Measurements from ENCODE around the gene CHSY1. TPM values are rescaled to one million over a fixed set of nuclear protein-coding genes. Genes with fewer than 3 reads are reported as not detected.

CHSY1 gene
- total and polyA plus RNA-seq, 10 of the 15 experiments (the other 5 are each of a cell fraction or from before 2014, with no cell fraction given), result 1.4 to 31.2 (median 10.5) TPM

DNA sequence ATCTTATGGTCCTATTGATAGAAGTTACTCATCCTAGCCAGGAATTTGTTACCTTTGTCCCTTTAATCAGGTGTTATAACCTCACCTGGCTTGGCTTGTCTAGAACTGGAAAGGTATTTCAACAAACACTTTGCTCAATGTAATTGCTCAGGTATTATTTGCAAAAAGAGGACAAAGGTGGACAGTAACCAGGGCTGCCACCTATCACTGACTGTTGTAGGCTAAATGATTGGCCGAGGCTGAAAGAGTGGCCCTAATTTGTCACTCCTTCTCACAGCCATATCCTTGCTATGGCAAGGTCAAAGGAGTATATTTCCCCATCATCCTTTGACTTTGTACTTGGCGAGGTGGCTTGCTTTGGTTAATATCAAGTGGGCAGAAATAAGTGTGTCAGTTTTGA is 28.2 kb upstream of the CHSY1 start:
- RAD21 ChIA-PET (ENCODE audit: unreplicated experiment), result no interaction called here
- peaks cover 6% of the 10 kb centered on the region for H3K4me1 ChIP-seq (ENCODE audit: control insufficient read depth, insufficient read depth, low read length)
- DNase-seq (ENCODE audit: low read depth, low spot score) (no peak), FAIRE-seq (no peak), ATAC-seq (no peak)
- H3K27me3 ChIP-seq (replicated peaks in 1 of 2; ENCODE audit: control insufficient read depth in 2 of 2, insufficient read depth in 2 of 2, low read length in 1 of 2), result no peaks in the 10 kb centered on the region
- intact Hi-C loops (cut with micrococcal nuclease; ENCODE audit: unreplicated experiment), result no loop called here
- no peak overlapping the region for H2AFZ ChIP-seq (ENCODE audit: control insufficient read depth, low read depth, low read length)
- H3K9ac ChIP-seq (ENCODE audit: control insufficient read depth, insufficient read depth, low read length), result no peak overlapping the region
- in situ Hi-C loops (cut with MboI), result no loop called here
- SMC1A ChIA-PET (ENCODE audit: uncharacterized antibody, unreplicated experiment), result no interaction called here
- H3K9me3 ChIP-seq (replicated peaks; ENCODE audit: control insufficient read depth, insufficient read depth, low read length), result no peaks in the 10 kb centered on the region
- no TSS peak for BruUV-seq (replicated peaks)
- 83% methylated on average over 2 of the region's 2 CpGs for WGBS (ENCODE audit: insufficient coverage, insufficient replicate concordance, low lambda C conversion rate, missing lambda C conversion rate)
- CTCF ChIA-PET, result interaction anchor here (0.9 to 3.3 kb wide), 3 partner anchors 9 to 14 kb away, joined by 3 to 33 read pairs (median 4); no protein-coding TSS in a partner anchor
- no peaks in the 10 kb centered on the region for H4K20me1 ChIP-seq (ENCODE audit: control insufficient read depth, insufficient read depth)
- H3K4me2 ChIP-seq (ENCODE audit: control insufficient read depth, insufficient read depth), result no peak overlapping the region
- H3K79me2 ChIP-seq (ENCODE audit: control insufficient read depth, insufficient read depth, low read length), result peaks cover 21% of the 10 kb centered on the region
- peaks cover 12 to 26% of the 10 kb centered on the region in 2 experiments; a peak in 3 of 4 replicates for H3K36me3 ChIP-seq (ENCODE audit: control insufficient read depth in 2 of 2, insufficient read depth in 2 of 2, low read length in 1 of 2)
- no peak overlapping the region for H3K27ac ChIP-seq (ENCODE audit: control insufficient read depth, insufficient read depth)
- POLR2A ChIA-PET, result no interaction called here
- H3K4me3 ChIP-seq, result no peak overlapping the region
- TF ChIP-seq, protein P1, sequence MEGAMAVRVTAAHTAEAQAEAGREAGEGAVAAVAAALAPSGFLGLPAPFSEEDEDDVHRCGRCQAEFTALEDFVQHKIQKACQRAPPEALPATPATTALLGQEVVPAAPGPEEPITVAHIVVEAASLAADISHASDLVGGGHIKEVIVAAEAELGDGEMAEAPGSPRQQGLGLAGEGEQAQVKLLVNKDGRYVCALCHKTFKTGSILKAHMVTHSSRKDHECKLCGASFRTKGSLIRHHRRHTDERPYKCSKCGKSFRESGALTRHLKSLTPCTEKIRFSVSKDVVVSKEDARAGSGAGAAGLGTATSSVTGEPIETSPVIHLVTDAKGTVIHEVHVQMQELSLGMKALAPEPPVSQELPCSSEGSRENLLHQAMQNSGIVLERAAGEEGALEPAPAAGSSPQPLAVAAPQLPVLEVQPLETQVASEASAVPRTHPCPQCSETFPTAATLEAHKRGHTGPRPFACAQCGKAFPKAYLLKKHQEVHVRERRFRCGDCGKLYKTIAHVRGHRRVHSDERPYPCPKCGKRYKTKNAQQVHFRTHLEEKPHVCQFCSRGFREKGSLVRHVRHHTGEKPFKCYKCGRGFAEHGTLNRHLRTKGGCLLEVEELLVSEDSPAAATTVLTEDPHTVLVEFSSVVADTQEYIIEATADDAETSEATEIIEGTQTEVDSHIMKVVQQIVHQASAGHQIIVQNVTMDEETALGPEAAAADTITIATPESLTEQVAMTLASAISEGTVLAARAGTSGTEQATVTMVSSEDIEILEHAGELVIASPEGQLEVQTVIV (IDR thresholded peaks at IDR 0.05; ENCODE audit: borderline replicate concordance, partially characterized antibody), result no peak
- peak; percentile 46; the same call in 1 of the 2 replicates for TF ChIP-seq POLR2AphosphoS5 (IDR thresholded peaks at IDR 0.05; ENCODE audit: low read length)

DNA sequence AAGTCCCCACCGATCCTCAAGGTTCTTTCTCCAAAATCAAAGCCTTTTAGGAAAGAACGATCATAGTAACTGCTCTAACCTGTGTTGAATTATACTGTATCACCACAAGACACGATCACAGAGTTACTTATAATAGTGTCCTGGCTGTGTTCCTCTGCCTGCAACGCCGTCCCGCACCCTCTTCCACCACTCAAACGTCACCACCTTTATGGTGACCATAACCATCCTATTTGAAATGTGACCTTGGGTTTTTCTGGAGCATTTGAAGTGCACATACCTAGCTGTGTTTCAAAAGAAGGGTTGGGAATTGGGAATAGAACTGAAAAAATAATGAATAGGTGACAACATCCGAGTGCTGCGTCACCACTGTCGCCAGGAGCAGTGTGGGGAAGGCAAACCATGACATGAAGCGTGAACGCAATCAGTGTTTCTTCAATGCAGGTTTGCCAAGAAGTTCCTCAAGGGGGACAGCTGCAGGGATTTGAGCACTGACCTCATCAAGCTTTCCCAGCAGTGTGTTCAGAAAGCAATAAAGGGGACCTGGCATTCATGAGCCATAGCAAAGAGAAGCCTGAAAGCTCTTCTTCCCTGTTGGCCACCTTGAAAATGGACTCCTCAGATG is 26.2 kb upstream of the CHSY1 start:
- in situ Hi-C loops (cut with MboI) (no loop called here), intact Hi-C loops (cut with micrococcal nuclease; ENCODE audit: unreplicated experiment) (loop anchor here (1.0 to 5.0 kb wide), 2 partner anchors 16 to 374 kb away; partner anchors contain the start of gene TM2D3)
- H3K4me3 ChIP-seq, result peak overlapping the region; percentile 22; the same call in 1 of the 2 replicates
- SMC1A ChIA-PET (ENCODE audit: uncharacterized antibody, unreplicated experiment), result interaction anchor here (1.3 to 1.4 kb wide), 2 partner anchors 11 to 16 kb away, joined by 7 to 9 read pairs; partner anchors contain the start of gene SNRPA1
- POLR2A ChIA-PET, result interaction anchor here (1.1 kb wide), 1 partner anchor 11 kb away, joined by 11 read pairs; no protein-coding TSS in a partner anchor
- FAIRE-seq (no peak), ATAC-seq (no peak), DNase-seq (ENCODE audit: low read depth, low spot score) (no peak)
- H3K4me1 ChIP-seq (ENCODE audit: control insufficient read depth, insufficient read depth, low read length), result peaks cover 10% of the 10 kb centered on the region
- no peaks in the 10 kb centered on the region for H3K9me3 ChIP-seq (replicated peaks; ENCODE audit: control insufficient read depth, insufficient read depth, low read length)
- H3K27ac ChIP-seq (ENCODE audit: control insufficient read depth, insufficient read depth), result no peak overlapping the region
- no peak overlapping the region for H2AFZ ChIP-seq (ENCODE audit: control insufficient read depth, low read depth, low read length)
- no peaks in the 10 kb centered on the region for H4K20me1 ChIP-seq (ENCODE audit: control insufficient read depth, insufficient read depth)
- RAD21 ChIA-PET (ENCODE audit: unreplicated experiment), result no interaction called here
- H3K9ac ChIP-seq (ENCODE audit: control insufficient read depth, insufficient read depth, low read length), result no peak overlapping the region
- TF ChIP-seq BCL11A (IDR thresholded peaks at IDR 0.05; ENCODE audit: low read depth, low read length) (no peak), POLR2A (IDR thresholded peaks at IDR 0.05; ENCODE audit: low read depth, low read length) (peak; percentile 47; the same call in 1 of the 2 replicates)
- no peaks in the 10 kb centered on the region for H3K27me3 ChIP-seq (replicated peaks in 1 of 2; ENCODE audit: control insufficient read depth in 2 of 2, insufficient read depth in 2 of 2, low read length in 1 of 2)
- BruUV-seq (replicated peaks), result no TSS peak
- CTCF ChIA-PET, result interaction anchor here (1.1 to 3.3 kb wide), 4 partner anchors 11 to 22 kb away, joined by 4 to 33 read pairs (median 4); no protein-coding TSS in a partner anchor
- H3K4me2 ChIP-seq (ENCODE audit: control insufficient read depth, insufficient read depth), result peak overlapping the region; percentile 86; the same call in 1 of the 2 replicates
- H3K79me2 ChIP-seq (ENCODE audit: control insufficient read depth, insufficient read depth, low read length), result peaks cover 22% of the 10 kb centered on the region
- WGBS (ENCODE audit: insufficient coverage, insufficient replicate concordance, low lambda C conversion rate, missing lambda C conversion rate), result 77% methylated on average over 11 of the region's 12 CpGs
- peaks cover 18 to 24% of the 10 kb centered on the region in 2 experiments for H3K36me3 ChIP-seq (ENCODE audit: control insufficient read depth in 2 of 2, insufficient read depth in 2 of 2, low read length in 1 of 2)

All from GM12878 (cell line).